Smooth muscle cell (in vitro differentiated cells): ENCODE data around the gene RAB30. TPM values are rescaled to one million over a fixed set of nuclear protein-coding genes. Genes with fewer than 3 reads are reported as not detected.
A peak's percentile ranks its signal among the peaks of the same experiment; 100 is the strongest.

ENCODE experiments used
- DNase-seq: peaks from one replicate; lab custom pipeline; 2025; ENCODE audit not compliant: unreplicated experiment; lab: John Stamatoyannopoulos, UW
- H2AFZ ChIP-seq: fragments of 200-600 bp; sonication (generic); 2 replicates; pipeline ENCODE4 v1.6.0; 2016; ENCODE audit warnings: antibody characterized with exemption, low read depth, mild to moderate bottlenecking
- H3F3A ChIP-seq: fragments of 200-600 bp; sonication (generic); 2 replicates; pipeline ENCODE4 v1.6.0; 2017; ENCODE audit warnings: antibody characterized with exemption, low read depth
- H3K27ac ChIP-seq: fragments of 200-600 bp; sonication (generic); 2 replicates; pipeline ENCODE4 v1.5.1; 2016; ENCODE audit warnings: low read depth, mild to moderate bottlenecking
- H3K27me3 ChIP-seq: fragments of 200-600 bp; sonication (generic); 2 replicates; pipeline ENCODE4 v1.6.1; 2016; ENCODE audit warnings: low read depth, mild to moderate bottlenecking
- H3K36me3 ChIP-seq: fragments of 200-600 bp; sonication (generic); 2 replicates; pipeline ENCODE4 v1.5.1; 2016; ENCODE audit warnings: low read depth
- H3K4me1 ChIP-seq: fragments of 200-600 bp; sonication (generic); 2 replicates; pipeline ENCODE4 v1.5.1; 2016; ENCODE audit warnings: low read depth
- H3K4me2 ChIP-seq: fragments of 200-600 bp; sonication (generic); 2 replicates; pipeline ENCODE4 v1.6.0; 2016; ENCODE audit warnings: mild to moderate bottlenecking
- H3K4me3 ChIP-seq: fragments of 200-600 bp; sonication (generic); 2 replicates; pipeline ENCODE4 v1.5.1; 2016; ENCODE audit warnings: mild to moderate bottlenecking
- H3K79me2 ChIP-seq: fragments of 200-600 bp; sonication (generic); 2 replicates; pipeline ENCODE4 v1.6.0; 2016; ENCODE audit warnings: low read depth, mild to moderate bottlenecking
- H3K9ac ChIP-seq: fragments of 200-600 bp; sonication (generic); 2 replicates; pipeline ENCODE4 v1.6.0; 2016; ENCODE audit warnings: low read depth
- H3K9me3 ChIP-seq: fragments of 200-600 bp; sonication (generic); replicated peaks from 2 replicates; pipeline ENCODE4 v1.5.1; 2016; ENCODE audit warnings: low read depth
- H4K20me1 ChIP-seq: fragments of 200-600 bp; sonication (generic); 2 replicates; pipeline ENCODE4 v1.6.0; 2016; ENCODE audit warnings: low read depth
- WGBS: methylation state at CpG from one replicate; pipeline ENCODE4 v1.1.7; 2016; ENCODE audit warnings: low lambda C conversion rate; 5-methylcytosine and 5-hydroxymethylcytosine counted together
- polyA plus RNA-seq: library from polyadenylated mRNA; unstranded; fragments of >200 nt; fragmentation: Nextera tagmentation; extraction: Ambion mirVana; gene quantifications from 2 replicates; pipeline ENCODE4 v1.2.1, GENCODE V29; 2016
- total RNA-seq: library from RNA; depleted of rRNA; stranded (reverse); fragments of >200 nt; gene quantifications from 2 replicates; pipeline ENCODE4 v1.2.3, GENCODE V29; 2014
- TF ChIP-seq, protein P1 (sequence below): fragments of 200-600 bp; sonication (generic); IDR thresholded peaks from 2 replicates; pipeline ENCODE4 v1.5.1; 2017; ENCODE audit warnings: borderline replicate concordance, mild to moderate bottlenecking, antibody characterized with exemption; ENCODE audit not compliant: insufficient read depth, poor library complexity, severe bottlenecking

Gene RAB30
- total and polyA plus RNA-seq, 2 experiments from 2014 or later: 11.2 to 19.6 TPM

DNA sequence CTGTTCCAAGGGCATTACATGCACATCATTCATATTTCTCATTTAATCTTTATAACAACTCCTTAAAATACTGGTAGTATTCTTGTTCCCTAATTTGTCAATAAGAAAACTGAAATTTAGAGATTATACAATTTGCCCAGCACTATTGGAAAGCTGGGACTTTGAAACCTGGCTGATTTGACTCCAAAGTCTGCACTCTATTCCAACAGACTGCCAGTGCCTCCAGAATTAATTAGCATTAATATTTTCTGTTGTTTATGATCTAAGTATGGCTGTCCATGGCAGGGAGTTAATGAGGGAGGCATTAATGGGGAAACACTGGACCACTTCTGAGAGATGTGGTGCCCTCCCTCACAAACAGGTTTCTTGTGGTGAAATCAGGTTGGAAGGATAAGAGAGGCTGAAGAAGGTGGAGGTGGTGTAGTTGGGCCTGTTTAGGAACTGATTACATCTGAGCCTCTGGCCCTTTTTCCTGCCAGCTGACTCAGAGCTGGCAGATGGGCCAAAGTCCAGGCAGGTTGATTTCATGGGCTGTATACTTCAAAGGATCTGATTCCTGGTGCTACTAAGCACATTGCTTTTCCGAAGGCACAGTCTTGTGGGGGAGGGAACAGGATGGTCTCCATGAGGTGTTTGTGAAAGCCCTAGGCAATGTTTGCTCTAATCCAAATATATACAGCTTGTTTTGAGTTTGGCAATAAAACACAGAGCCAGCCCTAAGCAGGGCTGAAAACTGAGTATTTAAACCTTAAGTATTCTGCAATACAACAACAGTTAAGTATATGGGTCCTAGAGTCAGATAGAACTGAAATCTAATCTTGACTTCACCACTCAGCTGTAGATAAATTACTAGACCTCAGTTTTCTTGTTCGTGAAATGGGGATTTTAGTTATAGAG lies 21.0 kb upstream of the RAB30 start:
- no peaks in the 10 kb centered on the region for H3K36me3 ChIP-seq
- no peaks in the 10 kb centered on the region for H3K4me1 ChIP-seq
- H3K4me2 ChIP-seq: no peak overlapping the region
- WGBS: 55% methylated on average over 2 of the region's 2 CpGs
- H2AFZ ChIP-seq: no peak overlapping the region
- DNase-seq: no peak
- no peaks in the 10 kb centered on the region for H4K20me1 ChIP-seq
- H3K9me3 ChIP-seq: no peaks in the 10 kb centered on the region
- no peak overlapping the region for H3K4me3 ChIP-seq
- H3K9ac ChIP-seq: no peak overlapping the region
- no peaks in the 10 kb centered on the region for H3K27me3 ChIP-seq
- H3F3A ChIP-seq: peaks cover 4% of the 10 kb centered on the region
- peak overlapping the region; percentile 31 for H3K27ac ChIP-seq
- no peaks in the 10 kb centered on the region for H3K79me2 ChIP-seq
- TF ChIP-seq, protein P1, sequence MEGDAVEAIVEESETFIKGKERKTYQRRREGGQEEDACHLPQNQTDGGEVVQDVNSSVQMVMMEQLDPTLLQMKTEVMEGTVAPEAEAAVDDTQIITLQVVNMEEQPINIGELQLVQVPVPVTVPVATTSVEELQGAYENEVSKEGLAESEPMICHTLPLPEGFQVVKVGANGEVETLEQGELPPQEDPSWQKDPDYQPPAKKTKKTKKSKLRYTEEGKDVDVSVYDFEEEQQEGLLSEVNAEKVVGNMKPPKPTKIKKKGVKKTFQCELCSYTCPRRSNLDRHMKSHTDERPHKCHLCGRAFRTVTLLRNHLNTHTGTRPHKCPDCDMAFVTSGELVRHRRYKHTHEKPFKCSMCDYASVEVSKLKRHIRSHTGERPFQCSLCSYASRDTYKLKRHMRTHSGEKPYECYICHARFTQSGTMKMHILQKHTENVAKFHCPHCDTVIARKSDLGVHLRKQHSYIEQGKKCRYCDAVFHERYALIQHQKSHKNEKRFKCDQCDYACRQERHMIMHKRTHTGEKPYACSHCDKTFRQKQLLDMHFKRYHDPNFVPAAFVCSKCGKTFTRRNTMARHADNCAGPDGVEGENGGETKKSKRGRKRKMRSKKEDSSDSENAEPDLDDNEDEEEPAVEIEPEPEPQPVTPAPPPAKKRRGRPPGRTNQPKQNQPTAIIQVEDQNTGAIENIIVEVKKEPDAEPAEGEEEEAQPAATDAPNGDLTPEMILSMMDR: no peak

DNA sequence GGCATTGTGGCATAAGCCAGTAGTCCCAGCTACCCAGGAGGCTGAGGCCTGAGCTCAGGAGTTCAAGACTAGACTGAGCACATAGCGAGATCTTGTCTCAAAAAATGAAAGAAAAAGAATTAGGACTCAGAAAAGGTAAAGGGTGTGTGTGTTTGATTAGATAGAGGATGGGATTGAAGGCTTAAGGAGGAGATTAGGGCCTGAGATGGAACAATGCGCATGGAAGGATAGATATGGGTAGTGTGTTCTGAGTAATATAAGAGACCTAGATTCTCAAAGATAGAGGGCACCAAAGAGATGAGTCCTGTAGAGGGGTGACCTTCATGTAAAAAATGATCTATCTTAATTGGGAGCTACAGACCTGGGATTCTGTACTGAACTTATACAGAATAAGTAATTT lies 17.3 kb upstream of the RAB30 start:
- 94% methylated on average over 2 of the region's 2 CpGs for WGBS
- TF ChIP-seq, protein P1: no peak
- Histone ChIP-seq H3K4me1 (no peaks in the 10 kb centered on the region), H3K36me3 (no peaks in the 10 kb centered on the region), H2AFZ (no peak overlapping the region), H3K4me3 (no peak overlapping the region), H3K9ac (no peak overlapping the region), H3K79me2 (no peaks in the 10 kb centered on the region), H3K27ac (no peak overlapping the region), H4K20me1 (no peaks in the 10 kb centered on the region), H3F3A (peaks cover 4% of the 10 kb centered on the region), H3K4me2 (no peak overlapping the region), H3K27me3 (no peaks in the 10 kb centered on the region), H3K9me3 (no peaks in the 10 kb centered on the region)
- DNase-seq: no peak

DNA sequence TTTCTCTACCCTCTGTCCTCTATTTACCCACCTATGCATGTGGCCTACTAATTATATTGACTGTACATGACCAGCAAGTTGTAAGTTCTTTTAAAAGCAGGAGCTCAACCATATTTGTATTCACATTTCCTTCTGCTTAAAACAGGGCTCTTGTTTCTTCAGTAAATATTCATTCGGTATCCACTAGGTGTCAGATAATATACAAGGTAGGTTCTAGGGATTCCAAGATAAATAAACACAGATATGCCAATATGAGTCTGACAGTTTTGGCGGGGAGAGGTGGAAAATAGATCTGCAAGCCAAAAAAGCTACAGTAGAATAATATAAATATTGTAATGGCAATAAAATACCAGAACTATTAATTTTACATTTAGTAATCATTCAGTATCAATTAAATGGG lies 15.3 kb upstream of the RAB30 start:
- Histone ChIP-seq H3K9ac (no peak overlapping the region), H3K9me3 (no peaks in the 10 kb centered on the region), H3K79me2 (no peaks in the 10 kb centered on the region), H3K36me3 (no peaks in the 10 kb centered on the region), H3K4me3 (no peak overlapping the region), H2AFZ (no peak overlapping the region), H3K4me2 (no peak overlapping the region), H3K27ac (no peak overlapping the region), H3K4me1 (no peaks in the 10 kb centered on the region), H3K27me3 (no peaks in the 10 kb centered on the region), H3F3A (peaks cover 4% of the 10 kb centered on the region), H4K20me1 (no peaks in the 10 kb centered on the region)
- DNase-seq: no peak
- TF ChIP-seq, protein P1: no peak
- 71% methylated on average over 2 of the region's 2 CpGs for WGBS
